ENCODE results near the gene SERPINH1.

Gene SERPINH1

DNA sequence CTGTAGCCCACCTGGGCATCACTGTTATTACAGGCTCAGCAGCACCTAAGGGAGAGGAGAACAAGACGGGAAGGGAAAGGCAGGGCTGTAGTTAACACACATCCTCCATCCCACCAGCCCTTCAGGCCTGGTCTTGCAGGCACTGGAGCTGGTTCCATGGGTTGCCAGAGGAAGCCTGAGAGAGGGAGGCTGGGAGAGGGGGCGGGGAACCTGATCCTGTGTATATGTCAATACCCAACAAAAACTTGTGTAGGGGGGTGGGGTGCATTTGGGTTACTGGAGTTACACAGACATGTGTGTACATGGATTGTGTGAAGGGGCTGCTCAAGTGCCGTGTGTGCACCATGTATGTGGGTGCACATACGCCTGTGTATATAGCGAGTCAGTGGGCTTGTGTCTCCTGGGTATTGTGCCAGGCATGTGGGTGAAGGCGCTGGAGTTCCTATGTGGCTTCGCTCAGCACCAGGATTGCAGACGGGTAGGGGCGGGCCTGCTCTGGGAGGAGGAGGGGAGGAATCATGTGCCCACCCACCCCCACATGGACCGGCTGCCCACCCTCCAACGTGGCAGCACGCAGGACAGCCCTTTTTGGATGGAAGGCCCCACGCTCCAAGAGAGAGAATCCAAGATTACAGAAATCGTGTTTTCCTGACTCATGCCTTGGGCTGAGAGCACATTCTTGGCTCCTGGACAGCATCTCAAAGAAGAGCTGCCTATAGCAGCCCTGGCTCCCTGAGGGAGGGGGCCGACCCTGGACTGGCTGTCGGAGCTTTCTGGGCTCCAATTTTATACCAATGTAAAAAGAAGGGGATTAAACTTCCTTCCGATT, 4.2 kb upstream of the SERPINH1 start:
- no peak for DNase-seq

DNA sequence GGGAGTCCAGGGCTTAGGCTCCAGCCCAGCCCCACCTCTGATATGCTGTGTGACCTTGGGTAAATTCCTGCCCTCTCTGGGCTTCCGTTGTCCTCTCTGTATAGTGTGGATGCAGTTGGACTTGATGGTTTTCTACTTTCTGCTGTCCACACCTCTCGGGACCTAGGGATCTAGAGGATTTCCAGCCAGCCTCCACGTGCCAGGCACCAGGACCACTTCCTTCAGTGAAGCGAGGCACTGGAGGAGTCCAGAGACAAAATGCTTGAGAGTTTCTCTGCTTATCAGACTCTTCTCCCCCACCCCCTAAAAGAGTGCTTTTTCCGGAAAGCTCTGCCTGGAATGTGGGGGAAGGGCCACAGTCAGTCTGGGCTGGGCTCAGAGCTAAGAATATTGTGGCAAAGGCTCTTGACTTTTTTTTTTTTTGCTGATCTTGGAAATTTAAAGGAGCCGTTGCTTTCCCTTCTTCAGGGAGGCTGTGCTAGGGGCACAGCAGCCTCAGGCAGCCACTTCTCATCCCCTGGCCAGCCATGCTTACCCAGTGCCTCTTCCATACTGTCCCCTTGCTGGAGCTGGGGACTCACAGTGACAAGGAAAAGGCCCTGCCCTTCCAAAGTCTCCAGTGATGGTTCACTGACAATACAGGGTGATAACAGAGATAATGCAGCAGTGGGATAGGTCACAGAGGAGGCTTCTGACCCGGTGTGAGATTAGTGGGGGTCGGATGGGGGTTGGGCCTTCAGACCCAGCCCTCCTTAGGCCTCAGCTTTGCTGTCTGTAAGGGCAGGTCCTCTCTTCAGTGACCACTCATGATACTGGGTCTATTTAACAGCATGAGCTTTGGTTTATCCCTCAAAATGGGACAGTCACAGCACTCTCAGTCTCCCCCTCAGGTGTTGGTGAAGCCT, 2.9 kb upstream of the SERPINH1 start:
- DNase-seq, result no peak

DNA sequence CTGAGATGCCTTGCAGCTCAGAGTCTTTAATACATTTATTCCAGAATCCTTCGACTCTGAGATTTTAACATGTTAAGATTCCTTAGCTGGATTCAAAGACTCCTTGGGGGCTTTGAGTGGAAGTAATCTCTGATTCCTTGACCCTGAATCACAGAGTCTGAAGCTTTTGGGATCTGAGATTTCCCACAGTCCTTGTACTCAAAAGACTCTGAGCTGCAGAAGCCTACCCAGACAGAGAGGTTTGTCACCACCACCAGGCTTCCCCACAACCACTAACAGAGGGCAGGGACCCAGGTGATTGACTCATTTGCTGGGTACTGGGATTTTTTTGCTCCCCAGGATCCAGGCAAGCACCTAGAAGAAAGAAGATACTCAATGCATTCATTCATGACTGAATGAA, 1.4 kb upstream of the SERPINH1 start:
- no peak for DNase-seq

DNA sequence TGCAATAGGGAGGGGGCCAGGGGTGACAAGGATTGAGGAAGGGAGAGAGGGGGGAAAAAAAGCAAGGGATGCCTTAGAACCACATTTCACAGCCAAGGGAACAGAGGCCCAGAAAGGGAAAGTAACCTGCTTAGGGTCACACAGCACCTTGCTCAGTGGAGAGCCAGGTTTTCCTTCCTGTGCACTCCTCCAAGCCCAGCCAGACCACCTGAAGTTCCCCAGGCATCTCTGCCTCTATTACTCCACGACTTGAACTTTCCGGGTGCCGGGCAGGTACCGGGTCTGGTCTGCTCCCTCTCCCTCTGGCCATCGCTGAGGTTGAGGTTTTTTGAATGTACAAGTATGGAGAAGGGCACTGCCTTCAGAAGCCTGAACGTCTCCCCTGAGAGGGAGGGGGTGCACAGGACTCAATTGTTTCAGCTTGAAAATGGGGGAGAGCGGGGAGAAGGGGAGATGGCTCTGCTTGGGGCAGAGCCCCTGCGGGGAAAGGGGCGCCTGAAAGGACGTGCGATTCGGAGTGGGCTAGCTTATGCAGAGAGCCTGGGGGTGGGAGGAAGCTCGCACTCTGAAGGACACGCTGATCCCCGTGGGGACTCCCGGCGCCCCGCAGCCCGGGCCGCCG, 516 bp upstream of the SERPINH1 start:
- no peak for DNase-seq

DNA sequence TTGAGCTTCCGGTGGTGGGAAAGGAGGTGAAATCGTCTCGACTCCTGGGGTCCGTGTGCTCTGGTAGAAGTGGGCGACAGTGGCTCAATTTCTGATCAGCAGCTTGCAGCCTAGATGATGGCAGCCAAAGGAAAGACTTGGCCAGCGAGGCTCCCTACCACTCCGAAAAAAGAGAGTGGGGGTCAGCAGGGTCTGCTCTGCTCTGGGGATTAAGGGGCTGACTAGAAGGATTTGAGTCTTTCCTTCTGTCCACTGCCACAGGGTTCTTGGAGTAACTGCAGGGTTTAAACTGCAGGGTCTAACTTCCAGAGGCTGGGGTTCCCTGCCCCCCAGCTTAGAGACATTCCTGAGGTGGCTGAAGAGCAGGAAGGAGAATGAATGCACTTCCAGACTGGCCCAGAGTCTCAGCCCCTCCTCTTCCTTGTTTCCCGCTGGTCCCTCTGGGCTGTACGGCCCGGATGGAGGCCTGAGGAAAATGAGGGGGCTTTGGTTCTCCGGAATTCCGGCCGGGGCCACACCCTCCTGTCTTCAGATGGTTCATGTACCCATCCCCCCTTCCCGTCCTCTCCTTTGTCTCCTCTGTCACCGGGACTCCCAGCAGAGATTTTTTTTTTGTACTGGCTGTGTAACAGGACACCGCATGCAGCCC, 907 bp downstream of the SERPINH1 start:
- no peak for DNase-seq

DNA sequence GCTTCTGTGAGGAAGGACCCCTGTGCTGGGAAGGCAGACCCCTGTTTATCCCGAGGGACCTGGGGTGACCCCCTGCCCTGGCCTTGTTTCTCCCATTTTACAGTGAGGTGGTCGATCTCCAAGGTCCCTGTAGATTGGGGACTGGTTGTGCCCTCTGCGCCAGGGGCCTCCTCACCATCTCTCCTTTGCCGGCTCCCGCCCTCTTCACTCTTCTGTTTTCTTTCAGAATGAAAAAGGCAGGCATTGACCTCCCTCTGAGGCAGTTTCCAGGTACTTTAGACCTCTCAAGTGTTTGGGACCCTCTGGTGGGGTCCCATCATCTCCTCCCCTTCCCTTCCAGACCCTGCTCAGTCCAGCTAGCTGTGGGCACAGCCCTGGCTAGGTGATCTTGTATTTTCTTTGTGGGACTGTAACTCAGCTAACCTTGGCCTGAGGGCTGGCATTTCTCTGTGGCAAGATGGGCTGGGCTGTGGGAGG, 1.5 kb downstream of the SERPINH1 start:
- no peak for DNase-seq

DNA sequence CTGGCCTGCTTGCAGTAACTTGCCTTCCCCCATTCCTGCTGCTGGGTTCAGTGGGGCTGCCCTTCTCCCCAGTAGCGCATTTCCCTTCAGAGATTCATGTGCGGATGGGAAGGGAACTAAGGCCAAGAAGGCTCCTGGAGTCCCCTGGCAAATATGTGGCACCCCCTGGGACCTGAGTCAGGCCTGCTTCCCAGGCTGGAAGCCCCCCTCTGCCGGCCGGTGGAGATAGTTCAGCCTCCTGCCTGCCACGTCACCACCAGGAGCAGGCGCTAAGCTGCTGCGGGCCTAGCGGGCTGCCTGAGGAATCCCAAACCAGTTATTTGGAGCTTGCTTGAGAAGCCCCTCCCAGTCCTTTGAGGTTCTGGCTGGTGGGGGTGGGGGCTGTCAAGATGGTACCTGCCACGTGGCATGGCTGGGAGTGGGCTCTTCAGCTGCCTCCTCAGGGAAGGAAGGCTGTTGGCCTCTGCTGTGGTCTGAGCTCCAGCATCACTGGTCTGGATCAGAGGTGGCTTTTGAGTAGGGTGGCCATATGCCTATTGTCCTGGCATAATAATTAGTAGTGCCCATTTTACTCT, 2.0 kb downstream of the SERPINH1 start:
- DNase-seq, result no peak

DNA sequence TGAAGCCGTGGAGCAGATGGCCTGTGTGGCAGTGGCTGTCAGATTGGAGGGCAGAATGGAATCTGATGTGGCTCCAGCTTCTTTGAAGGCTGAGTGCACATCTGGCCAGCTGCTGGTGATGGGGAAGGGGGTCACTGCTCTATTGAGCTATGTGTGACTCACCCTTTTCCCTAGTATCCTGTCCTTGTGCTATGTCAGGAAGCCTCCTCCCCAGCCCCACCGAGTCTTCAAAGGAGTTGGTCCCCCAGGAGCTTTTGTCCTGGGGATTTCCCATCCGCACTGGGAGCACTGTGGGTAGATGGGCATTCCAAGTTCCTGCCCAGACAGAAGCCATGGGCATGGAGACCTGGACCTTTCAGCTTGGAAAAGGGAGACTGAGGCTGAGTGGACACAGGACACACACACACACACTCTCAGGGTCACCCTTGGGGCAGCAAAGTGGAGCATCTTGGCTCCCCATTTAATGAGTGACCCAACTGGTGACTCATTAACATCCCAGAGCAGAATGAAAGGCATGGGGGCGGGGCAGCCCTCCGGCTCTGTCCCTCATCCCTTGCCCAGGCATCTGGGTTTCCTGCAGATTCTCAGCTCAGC, 3.3 kb downstream of the SERPINH1 start:
- DNase-seq, result no peak

DNA sequence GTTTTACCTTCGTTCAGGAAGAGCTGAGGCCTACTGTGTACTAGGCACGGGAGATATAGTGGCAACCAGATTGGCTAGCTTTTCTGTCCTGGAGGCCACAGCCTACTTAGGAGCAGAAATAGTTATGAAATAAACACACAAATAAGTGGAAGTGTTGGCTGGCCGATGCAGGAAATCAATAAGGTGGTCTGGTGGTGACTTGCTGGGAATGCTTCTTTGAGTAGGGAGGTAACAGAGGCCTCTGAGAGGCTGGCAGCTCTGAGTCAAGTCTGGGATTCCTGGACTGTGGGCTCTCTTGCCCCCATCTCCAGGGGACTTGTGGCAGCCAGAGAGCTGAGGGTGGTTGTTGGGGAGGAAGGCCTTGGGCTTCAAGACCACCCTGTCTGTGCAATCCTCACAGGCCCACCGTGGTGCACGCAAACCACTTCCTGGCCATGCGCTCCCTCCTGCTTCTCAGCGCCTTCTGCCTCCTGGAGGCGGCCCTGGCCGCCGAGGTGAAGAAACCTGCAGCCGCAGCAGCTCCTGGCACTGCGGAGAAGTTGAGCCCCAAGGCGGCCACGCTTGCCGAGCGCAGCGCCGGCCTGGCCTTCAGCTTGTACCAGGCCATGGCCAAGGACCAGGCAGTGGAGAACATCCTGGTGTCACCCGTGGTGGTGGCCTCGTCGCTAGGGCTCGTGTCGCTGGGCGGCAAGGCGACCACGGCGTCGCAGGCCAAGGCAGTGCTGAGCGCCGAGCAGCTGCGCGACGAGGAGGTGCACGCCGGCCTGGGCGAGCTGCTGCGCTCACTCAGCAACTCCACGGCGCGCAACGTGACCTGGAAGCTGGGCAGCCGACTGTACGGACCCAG, 4.1 kb downstream of the SERPINH1 start:
- no peak for DNase-seq

DNA sequence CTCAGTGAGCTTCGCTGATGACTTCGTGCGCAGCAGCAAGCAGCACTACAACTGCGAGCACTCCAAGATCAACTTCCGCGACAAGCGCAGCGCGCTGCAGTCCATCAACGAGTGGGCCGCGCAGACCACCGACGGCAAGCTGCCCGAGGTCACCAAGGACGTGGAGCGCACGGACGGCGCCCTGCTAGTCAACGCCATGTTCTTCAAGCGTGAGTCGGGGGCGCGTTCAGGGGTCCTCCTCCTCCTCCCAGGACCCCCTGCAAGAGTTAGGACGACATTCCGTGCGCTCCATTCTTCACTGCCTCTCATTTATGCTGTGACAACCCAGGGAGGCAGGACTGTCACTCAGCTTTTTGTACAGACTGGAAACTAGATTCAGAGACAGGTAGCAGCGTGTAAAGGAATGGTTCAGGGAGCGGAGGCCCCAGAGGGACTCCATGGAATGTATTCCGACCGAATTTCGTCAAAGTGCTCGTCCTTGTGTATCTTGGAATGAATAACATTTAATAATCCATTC, 4.8 kb downstream of the SERPINH1 start:
- DNase-seq, result no peak

DNA sequence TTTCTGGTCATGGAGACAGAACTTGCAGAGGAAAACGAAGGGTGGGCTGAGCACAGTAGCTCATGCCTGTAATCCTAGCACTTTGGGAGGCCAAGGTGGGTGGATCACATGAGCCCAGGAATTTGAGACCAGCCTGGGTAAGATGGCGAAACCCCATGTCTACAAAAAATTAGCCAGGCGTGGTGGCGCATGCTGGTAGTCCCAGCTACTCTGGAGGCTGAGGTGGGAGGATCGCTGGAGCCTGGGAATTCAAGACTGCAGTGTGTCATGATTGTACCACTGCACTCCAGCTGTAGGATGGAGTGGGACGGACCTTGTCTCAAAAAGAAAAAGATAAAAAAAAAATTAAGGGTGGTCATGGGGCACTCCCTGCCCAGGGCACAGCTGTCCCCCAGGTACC, 5.9 kb downstream of the SERPINH1 start:
- no peak for DNase-seq

DNA sequence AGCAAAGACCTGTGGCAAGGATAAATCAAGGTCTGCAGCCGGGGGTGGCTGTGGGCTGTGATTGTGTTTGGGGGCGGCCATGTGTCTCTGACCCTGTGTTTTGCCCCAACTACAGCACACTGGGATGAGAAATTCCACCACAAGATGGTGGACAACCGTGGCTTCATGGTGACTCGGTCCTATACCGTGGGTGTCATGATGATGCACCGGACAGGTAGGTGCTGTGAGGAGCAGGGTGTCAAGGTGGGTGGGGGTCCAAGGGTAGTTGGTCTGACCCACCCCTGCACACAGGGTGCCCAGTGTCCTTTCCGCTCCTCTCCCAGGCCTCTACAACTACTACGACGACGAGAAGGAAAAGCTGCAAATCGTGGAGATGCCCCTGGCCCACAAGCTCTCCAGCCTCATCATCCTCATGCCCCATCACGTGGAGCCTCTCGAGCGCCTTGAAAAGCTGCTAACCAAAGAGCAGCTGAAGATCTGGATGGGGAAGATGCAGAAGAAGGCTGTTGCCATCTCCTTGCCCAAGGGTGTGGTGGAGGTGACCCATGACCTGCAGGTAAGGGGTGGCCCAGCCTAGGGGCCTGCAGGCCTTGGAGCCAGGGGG, 6.7 kb downstream of the SERPINH1 start:
- no peak for DNase-seq

DNA sequence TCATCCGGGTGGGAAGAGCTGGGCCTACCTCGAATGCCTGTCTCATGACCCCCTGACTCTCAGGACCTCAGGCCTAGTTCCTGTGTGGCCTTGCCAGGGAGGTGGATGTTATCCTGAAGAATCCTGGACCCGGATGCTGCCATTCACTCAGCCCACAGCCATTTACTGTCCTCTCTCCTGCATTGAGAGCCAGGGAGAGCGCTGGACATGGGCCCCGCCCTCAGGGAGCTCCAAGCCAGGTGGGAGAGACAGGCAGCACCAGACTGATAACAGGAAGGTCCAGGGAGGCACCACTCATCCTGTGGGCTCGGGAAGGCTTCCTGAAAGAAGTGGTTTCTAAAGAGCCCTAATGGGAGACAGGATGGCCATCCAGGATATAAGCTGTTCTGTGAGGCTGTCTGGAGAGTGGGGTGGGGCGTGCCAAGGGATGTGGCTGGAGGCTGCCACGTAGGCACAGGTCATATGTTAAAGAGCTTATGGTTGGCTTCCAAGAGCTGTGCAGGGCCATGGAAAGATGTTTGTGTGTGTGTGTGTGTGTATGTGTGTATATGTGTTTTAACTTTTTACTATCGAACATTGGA, 8.6 kb downstream of the SERPINH1 start:
- no peak for DNase-seq

DNA sequence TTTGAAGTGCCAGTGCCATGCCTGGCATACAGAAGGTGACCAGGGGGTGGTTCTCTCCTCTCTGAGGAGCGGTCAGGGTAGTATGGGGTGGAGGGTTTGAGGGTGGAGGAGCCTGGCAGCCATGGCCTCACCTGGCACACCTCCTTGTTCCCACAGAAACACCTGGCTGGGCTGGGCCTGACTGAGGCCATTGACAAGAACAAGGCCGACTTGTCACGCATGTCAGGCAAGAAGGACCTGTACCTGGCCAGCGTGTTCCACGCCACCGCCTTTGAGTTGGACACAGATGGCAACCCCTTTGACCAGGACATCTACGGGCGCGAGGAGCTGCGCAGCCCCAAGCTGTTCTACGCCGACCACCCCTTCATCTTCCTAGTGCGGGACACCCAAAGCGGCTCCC, 9.6 kb downstream of the SERPINH1 start:
- DNase-seq, result no peak

DNA sequence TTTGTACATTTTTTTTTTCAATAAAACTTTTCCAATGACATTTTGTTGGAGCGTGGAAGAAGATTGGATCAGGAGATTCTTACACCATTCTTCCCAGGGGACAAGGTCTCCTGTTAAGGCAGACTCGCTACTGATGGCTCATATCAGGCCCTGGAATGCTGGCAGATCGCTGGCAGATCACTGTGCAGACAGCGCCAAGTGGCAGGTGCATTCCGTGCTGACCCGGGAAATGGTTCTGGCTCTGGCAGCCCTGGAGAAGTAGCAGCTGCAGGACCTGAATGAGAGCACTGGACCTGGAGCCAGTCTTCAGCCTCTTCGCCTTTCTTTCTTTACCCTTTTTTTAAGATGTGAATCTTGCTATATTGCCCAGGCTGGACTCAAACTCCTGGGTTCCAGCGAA, 10.7 kb downstream of the SERPINH1 start:
- no peak for DNase-seq

DNA sequence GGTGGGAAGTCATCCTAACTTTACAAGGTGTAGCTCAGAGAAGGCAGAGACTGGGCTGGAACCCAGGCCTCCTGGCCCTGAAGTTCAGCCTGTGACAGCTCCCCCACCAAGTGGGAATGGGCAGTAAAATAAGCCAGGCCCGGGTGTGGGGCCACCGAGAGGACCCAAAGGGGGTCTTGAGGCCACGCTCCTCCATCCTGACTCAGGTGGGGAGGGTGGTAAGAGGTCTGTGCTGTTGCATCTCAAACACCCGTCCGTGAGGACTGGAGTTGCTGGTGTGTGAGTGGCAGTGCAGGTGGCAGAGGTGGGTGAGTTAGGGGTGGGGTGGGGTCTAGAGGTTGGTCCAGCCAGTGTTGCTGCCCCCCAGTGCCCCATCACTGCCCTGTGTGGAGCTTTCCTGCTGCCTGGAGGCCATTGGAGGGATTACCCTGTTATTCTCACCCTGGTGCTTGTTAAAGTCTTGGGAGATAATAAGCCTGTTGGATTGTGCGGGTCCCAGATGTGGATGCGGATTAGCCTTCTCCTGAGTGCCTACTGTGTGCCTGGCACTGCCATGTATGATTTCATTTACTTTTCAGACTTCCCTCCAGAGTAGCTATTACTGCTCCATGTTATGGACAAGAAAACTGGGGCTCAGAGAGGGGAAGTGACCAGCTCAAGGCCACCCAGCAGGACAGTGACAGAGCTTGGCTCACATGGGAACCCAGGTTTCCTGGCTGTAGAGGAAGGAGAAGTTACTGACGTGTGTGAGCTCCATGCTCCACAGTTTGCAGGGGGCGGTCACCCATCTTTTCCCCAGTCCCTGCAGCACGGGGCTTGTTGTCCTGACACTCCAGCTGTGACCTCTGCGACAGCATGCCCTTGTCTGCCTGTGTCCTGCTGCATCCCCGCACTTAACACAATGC, 12.9 kb downstream of the SERPINH1 start:
- DNase-seq, result no peak

DNA sequence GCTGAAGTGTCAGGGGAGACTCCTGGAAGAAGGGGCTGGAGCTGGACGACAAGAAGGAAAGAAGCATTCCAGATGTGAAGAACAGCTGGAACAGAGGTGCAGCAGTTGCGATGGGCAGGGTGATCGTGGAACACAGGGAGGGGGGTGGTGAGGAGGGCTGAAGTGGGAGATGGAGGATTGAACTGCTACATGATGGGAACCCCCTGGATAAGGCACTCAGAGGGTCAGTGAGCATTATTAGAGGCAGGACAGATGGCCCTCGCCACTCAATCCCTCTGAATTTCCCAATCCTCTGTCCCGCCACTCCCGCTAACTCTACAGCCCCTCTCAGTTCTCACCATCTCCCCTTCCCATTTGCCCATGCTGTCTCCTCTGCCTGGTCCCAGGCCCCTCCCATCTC, 14.0 kb downstream of the SERPINH1 start:
- no peak for DNase-seq

DNA sequence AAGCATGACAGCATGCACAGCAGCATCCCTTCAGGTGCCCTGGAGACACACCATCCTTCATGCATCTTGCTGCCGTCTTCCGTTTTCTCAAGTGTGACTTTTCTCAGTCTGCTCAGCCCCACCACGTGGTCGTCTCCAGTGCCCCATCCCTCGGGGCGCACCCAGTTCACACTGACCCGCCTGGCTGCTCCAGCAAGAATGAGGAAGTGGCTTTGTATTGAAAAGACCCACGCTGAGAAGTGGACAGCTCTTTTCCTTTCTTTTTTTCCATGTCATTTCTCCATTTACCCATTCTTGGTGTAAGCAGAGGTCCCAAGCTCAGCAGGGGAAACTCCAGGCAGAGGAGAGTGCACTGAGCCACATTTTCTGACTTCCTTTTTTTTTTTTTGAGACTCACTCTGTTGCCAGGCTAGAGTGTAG, 14.5 kb downstream of the SERPINH1 start:
- DNase-seq, result peak; percentile 16 to 70

DNA sequence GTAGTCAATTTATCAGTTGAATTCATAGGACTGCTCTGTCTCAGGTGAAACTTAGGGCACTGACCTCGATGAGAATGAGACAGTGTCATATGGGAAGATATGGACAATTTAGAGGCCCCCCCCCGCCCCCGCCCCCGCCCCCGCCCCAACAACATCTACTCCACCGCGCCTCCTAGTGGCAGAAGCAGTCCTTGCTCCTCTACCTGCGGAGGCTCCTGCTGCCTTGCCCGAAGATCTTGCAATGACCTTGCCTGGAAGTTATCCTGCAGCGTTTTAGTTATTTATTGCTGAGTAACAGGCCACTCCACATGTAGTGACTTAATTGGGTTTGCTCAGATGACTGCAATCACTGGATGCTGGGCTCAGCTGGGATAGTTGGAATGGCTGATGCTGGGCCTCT, 15.2 kb downstream of the SERPINH1 start:
- peak; percentile 49 to 54 for DNase-seq
